ENCODE data around the gene ST3GAL3.

The ST3GAL3 gene

DNA sequence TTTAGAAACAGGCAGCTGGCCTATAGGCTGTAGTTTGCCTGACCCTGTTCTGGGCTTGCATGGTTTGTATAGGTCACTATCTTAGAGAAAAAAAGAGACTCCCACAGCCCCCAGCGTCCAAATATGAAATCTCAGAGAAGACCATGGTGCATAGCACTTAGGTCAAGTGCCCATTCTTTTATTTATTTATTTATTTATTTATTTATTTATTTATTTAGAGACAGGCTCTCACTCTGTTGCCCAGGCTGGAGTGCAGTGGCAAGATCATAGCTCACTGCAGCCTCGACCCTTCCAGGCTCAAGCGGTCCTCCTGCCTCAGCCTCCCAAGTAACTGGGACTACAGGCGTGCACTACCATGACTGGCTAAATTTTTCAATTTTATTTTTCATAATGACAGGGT lies 175.4 kb downstream of the ST3GAL3 start (continued):
- no peak for TF ChIP-seq MEIS1 (CRISPR knock-in tag; IDR thresholded peaks at IDR 0.05; ENCODE audit: borderline replicate concordance)
- TF ChIP-seq REPIN1 (tag by site-specific recombination; IDR thresholded peaks at IDR 0.05; ENCODE audit: low read depth): no peak
- no peak for TF ChIP-seq ZNF776 (tag by site-specific recombination; IDR thresholded peaks at IDR 0.05; ENCODE audit: borderline replicate concordance)
- no peak for TF ChIP-seq GLIS1 (tag by site-specific recombination; IDR thresholded peaks at IDR 0.05)
- no peak for TF ChIP-seq ZNF777 (tag by site-specific recombination; IDR thresholded peaks at IDR 0.05; ENCODE audit: borderline replicate concordance)
- TF ChIP-seq GLI4 (tag by site-specific recombination; IDR thresholded peaks at IDR 0.05): no peak
- TF ChIP-seq OSR2 (tag by site-specific recombination; IDR thresholded peaks at IDR 0.05): no peak
- TF ChIP-seq RBAK (tag by site-specific recombination; IDR thresholded peaks at IDR 0.05): peak; percentile 76
- peak; percentile 90 for TF ChIP-seq ZNF426 (tag by site-specific recombination; IDR thresholded peaks at IDR 0.05)
- peak; percentile 67; the same call in 1 of the 2 replicates for TF ChIP-seq ZNF223 (tag by site-specific recombination; IDR thresholded peaks at IDR 0.05)
- no peak for TF ChIP-seq MYNN (tag by site-specific recombination; IDR thresholded peaks at IDR 0.05; ENCODE audit: borderline replicate concordance)
- peak; percentile 53 for TF ChIP-seq ZXDB (tag by site-specific recombination; IDR thresholded peaks at IDR 0.05)
- no peak for TF ChIP-seq ZBTB26 (tag by site-specific recombination; optimal IDR thresholded peaks at IDR 0.05)
- TF ChIP-seq, protein P1, sequence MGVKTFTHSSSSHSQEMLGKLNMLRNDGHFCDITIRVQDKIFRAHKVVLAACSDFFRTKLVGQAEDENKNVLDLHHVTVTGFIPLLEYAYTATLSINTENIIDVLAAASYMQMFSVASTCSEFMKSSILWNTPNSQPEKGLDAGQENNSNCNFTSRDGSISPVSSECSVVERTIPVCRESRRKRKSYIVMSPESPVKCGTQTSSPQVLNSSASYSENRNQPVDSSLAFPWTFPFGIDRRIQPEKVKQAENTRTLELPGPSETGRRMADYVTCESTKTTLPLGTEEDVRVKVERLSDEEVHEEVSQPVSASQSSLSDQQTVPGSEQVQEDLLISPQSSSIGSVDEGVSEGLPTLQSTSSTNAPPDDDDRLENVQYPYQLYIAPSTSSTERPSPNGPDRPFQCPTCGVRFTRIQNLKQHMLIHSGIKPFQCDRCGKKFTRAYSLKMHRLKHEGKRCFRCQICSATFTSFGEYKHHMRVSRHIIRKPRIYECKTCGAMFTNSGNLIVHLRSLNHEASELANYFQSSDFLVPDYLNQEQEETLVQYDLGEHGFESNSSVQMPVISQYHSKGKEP (tag by site-specific recombination; IDR thresholded peaks at IDR 0.05): no peak
- no peak for TF ChIP-seq HOXD13 (CRISPR knock-in tag; IDR thresholded peaks at IDR 0.05; ENCODE audit: borderline replicate concordance)
- no peak for TF ChIP-seq KLF9 (tag by site-specific recombination; IDR thresholded peaks at IDR 0.05; ENCODE audit: low read depth)
- 0 out of 2 replicates have a peak, but pooled peaks have one; percentile 45 for TF ChIP-seq ZNF704 (tag by site-specific recombination; IDR thresholded peaks at IDR 0.05)
- TF ChIP-seq, protein P2, sequence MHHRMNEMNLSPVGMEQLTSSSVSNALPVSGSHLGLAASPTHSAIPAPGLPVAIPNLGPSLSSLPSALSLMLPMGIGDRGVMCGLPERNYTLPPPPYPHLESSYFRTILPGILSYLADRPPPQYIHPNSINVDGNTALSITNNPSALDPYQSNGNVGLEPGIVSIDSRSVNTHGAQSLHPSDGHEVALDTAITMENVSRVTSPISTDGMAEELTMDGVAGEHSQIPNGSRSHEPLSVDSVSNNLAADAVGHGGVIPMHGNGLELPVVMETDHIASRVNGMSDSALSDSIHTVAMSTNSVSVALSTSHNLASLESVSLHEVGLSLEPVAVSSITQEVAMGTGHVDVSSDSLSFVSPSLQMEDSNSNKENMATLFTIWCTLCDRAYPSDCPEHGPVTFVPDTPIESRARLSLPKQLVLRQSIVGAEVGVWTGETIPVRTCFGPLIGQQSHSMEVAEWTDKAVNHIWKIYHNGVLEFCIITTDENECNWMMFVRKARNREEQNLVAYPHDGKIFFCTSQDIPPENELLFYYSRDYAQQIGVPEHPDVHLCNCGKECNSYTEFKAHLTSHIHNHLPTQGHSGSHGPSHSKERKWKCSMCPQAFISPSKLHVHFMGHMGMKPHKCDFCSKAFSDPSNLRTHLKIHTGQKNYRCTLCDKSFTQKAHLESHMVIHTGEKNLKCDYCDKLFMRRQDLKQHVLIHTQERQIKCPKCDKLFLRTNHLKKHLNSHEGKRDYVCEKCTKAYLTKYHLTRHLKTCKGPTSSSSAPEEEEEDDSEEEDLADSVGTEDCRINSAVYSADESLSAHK (tag by site-specific recombination; IDR thresholded peaks at IDR 0.05): no peak
- TF ChIP-seq ZFP3 (tag by site-specific recombination; IDR thresholded peaks at IDR 0.05; ENCODE audit: low read depth): no peak
- no peak for TF ChIP-seq ZNF513 (tag by site-specific recombination; IDR thresholded peaks at IDR 0.05)
- peak; percentile 95 for TF ChIP-seq ZNF394 (tag by site-specific recombination; IDR thresholded peaks at IDR 0.05; ENCODE audit: borderline replicate concordance)
- TF ChIP-seq KLF10 (tag by site-specific recombination; IDR thresholded peaks at IDR 0.05): no peak
- TF ChIP-seq ZNF48 (tag by site-specific recombination; IDR thresholded peaks at IDR 0.05): no peak
- TF ChIP-seq, protein P3, sequence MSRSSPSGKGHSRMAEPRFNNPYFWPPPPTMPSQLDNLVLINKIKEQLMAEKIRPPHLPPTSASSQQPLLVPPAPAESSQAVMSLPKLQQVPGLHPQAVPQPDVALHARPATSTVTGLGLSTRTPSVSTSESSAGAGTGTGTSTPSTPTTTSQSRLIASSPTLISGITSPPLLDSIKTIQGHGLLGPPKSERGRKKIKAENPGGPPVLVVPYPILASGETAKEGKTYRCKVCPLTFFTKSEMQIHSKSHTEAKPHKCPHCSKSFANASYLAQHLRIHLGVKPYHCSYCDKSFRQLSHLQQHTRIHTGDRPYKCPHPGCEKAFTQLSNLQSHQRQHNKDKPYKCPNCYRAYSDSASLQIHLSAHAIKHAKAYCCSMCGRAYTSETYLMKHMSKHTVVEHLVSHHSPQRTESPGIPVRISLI (tag by site-specific recombination; IDR thresholded peaks at IDR 0.05): no peak
- no peak for TF ChIP-seq ZIC2 (tag by site-specific recombination; IDR thresholded peaks at IDR 0.05)
- no peak for TF ChIP-seq ZFP37 (tag by site-specific recombination; IDR thresholded peaks at IDR 0.05)
- TF ChIP-seq ZNF792 (tag by site-specific recombination; IDR thresholded peaks at IDR 0.05): no peak
- TF ChIP-seq FEZF1 (tag by site-specific recombination; IDR thresholded peaks at IDR 0.05): no peak
- TF ChIP-seq ZNF211 (tag by site-specific recombination; IDR thresholded peaks at IDR 0.05; ENCODE audit: low read depth): no peak
- no peak for TF ChIP-seq ZSCAN30 (tag by site-specific recombination; IDR thresholded peaks at IDR 0.05)
- TF ChIP-seq ZNF76 (tag by site-specific recombination; IDR thresholded peaks at IDR 0.05; ENCODE audit: borderline replicate concordance, low read depth): no peak
- TF ChIP-seq ZNF112 (tag by site-specific recombination; IDR thresholded peaks at IDR 0.05): no peak
- no peak for TF ChIP-seq ZNF747 (tag by site-specific recombination; IDR thresholded peaks at IDR 0.05)
